CD4-positive, alpha-beta memory T cell (primary cell): ENCODE results near the gene SFTPB. TPM values are rescaled to one million over a fixed set of nuclear protein-coding genes. Genes with fewer than 3 reads are reported as not detected.
A peak's percentile ranks its signal among the peaks of the same experiment; 100 is the strongest.

ENCODE experiments used
- CTCF ChIA-PET: fragments of 350-600 bp; sonication (Branson Sonifier 250); formaldehyde crosslinking; loops from one replicate; lab custom pipeline; 2021; ENCODE audit warnings: inconsistent platforms; ENCODE audit not compliant: partially characterized antibody; lab: Charles Lee
- POLR2A ChIA-PET: fragments of 350-600 bp; sonication (Branson Sonifier 250); formaldehyde crosslinking; loops from one replicate; lab custom pipeline; 2021; ENCODE audit not compliant: partially characterized antibody; lab: Charles Lee
- DNase-seq, 5 donors: peaks; one replicate each; pipeline versions ENCODE4 v3.0.0 to v3.0.0-alpha.2; 2020 to 2022; ENCODE audit warnings: mixed read lengths in 1 of 5
- H3K27ac ChIP-seq: one replicate; pipeline ENCODE4 v1.7.0; 2013; ENCODE audit warnings: low read depth, low read length
- H3K27me3 ChIP-seq: 2 replicates; pipeline ENCODE4 v1.7.0; 2013; ENCODE audit warnings: mild to moderate bottlenecking, low read length, moderate library complexity; ENCODE audit not compliant: insufficient read depth
- H3K36me3 ChIP-seq: 2 replicates; pipeline ENCODE4 v1.7.0; 2013; ENCODE audit warnings: mild to moderate bottlenecking, low read length, moderate library complexity; ENCODE audit not compliant: insufficient read depth
- H3K4me1 ChIP-seq: 2 replicates; pipeline ENCODE4 v1.7.0; 2013; ENCODE audit warnings: mild to moderate bottlenecking, low read length, moderate library complexity; ENCODE audit not compliant: insufficient read depth
- H3K4me3 ChIP-seq, 2 donors: one replicate each; pipeline ENCODE4 v1.7.0; 2013; ENCODE audit warnings: low read length in 2 of 2, mild to moderate bottlenecking in 1 of 2
- H3K9me3 ChIP-seq, 2 donors: one replicate each; pipeline ENCODE4 v1.7.0; 2013; ENCODE audit warnings: low read length in 2 of 2, control low read depth in 1 of 2; ENCODE audit not compliant: control insufficient read depth in 1 of 2
- H3K27ac Mint-ChIP-seq, 7 donors: one replicate each; pipeline ENCODE4 v1.8.0; 2020 to 2021; ENCODE audit warnings: mixed read lengths in 7 of 7, mild to moderate bottlenecking in 6 of 7, inconsistent platforms in 3 of 7, moderate library complexity in 3 of 7
- H3K27me3 Mint-ChIP-seq, 2 donors: one replicate each; pipeline ENCODE4 v1.8.0; 2020 to 2021; ENCODE audit warnings: mixed read lengths in 2 of 2
- H3K36me3 Mint-ChIP-seq, 2 donors: one replicate each; pipeline ENCODE4 v1.8.0; 2020 to 2021; ENCODE audit warnings: mixed read lengths in 2 of 2, inconsistent platforms in 1 of 2, mild to moderate bottlenecking in 1 of 2
- H3K4me1 Mint-ChIP-seq, 4 donors: one replicate each; pipeline ENCODE4 v1.8.0; 2020 to 2021; ENCODE audit warnings: mixed read lengths in 4 of 4, mild to moderate bottlenecking in 1 of 4
- H3K4me3 Mint-ChIP-seq, 8 donors: one replicate each; pipeline ENCODE4 v1.8.0; 2020 to 2021; ENCODE audit warnings: mixed read lengths in 8 of 8, mild to moderate bottlenecking in 7 of 8, moderate library complexity in 6 of 8, inconsistent platforms in 3 of 8
- H3K9me3 Mint-ChIP-seq, 8 donors: one replicate each; pipeline ENCODE4 v1.8.0; 2020 to 2021; ENCODE audit warnings: mixed read lengths in 8 of 8, mild to moderate bottlenecking in 5 of 8, inconsistent platforms in 3 of 8, moderate library complexity in 1 of 8
- intact Hi-C: fragments of 100-400 bp; cut with micrococcal nuclease; formaldehyde crosslinking; loops from one replicate; pipeline ENCODE4 v1.15.1; 2023
- polyA plus RNA-seq, 2 donors: library from polyadenylated mRNA; unstranded; fragments of 300-500 nt; fragmentation: Illumina TruSeq; gene quantifications; one replicate each; pipeline ENCODE4 v1.2.3, GENCODE V29; 2021
- total RNA-seq, 2 experiments: library from RNA; stranded (reverse); gene quantifications; one replicate each; pipeline ENCODE4 v1.2.3, GENCODE V29; 2021

The SFTPB gene
- total and polyA plus RNA-seq, 4 experiments from 2014 or later, result not detected

- Mint-ChIP-seq H3K9me3 (peaks cover 0 to 2% (median 0%) of the 10 kb centered on the region in 8 donors), H3K4me1 (no peaks in the 10 kb centered on the region), H3K36me3 (peaks cover 0 to 1% of the 10 kb centered on the region in 2 donors), H3K27ac (no peak overlapping the region), H3K27me3 (no peaks in the 10 kb centered on the region), H3K4me3 (peak overlapping the region in 1 of 8 donors; percentile 36)
- CTCF ChIA-PET, result interaction anchor here (0.8 to 2.5 kb wide), 6 partner anchors 8 to 20 kb away, joined by 3 to 10 read pairs (median 4); no protein-coding TSS in a partner anchor
- intact Hi-C loops, result no loop called here
- Histone ChIP-seq H3K4me1 (no peaks in the 10 kb centered on the region), H3K36me3 (no peaks in the 10 kb centered on the region), H3K9me3 (no peaks in the 10 kb centered on the region), H3K27me3 (no peaks in the 10 kb centered on the region), H3K27ac (no peak overlapping the region), H3K4me3 (no peak overlapping the region)
- POLR2A ChIA-PET, result no interaction called here
- no peak for DNase-seq
These were observed 29.1 kb upstream of the SFTPB start for GRCh38 chr2:85697096-85697495.

- Mint-ChIP-seq H3K4me1 (no peaks in the 10 kb centered on the region), H3K4me3 (peak overlapping the region in 4 of 8 donors; percentile 8 to 55 (median 36)), H3K9me3 (peaks cover 0 to 2% (median 0%) of the 10 kb centered on the region in 8 donors), H3K27me3 (no peaks in the 10 kb centered on the region), H3K36me3 (peaks cover 0 to 1% of the 10 kb centered on the region in 2 donors), H3K27ac (peak overlapping the region in 2 of 7 donors; percentile 17 to 30)
- H3K27ac ChIP-seq, result no peak overlapping the region
- intact Hi-C loops, result no loop called here
- DNase-seq, result no peak
- no peak overlapping the region for H3K4me3 ChIP-seq
- no peaks in the 10 kb centered on the region for H3K4me1 ChIP-seq
- ChIA-PET CTCF (interaction anchor here (0.8 to 2.5 kb wide), 3 partner anchors 9 to 18 kb away, joined by 3 to 10 read pairs (median 4); no protein-coding TSS in a partner anchor), POLR2A (no interaction called here)
- H3K9me3 ChIP-seq, result no peaks in the 10 kb centered on the region
- no peaks in the 10 kb centered on the region for H3K27me3 ChIP-seq
- H3K36me3 ChIP-seq, result no peaks in the 10 kb centered on the region
These were observed 28.0 kb upstream of the SFTPB start for GRCh38 chr2:85695691-85696668.

- Mint-ChIP-seq H3K9me3 (peaks cover 0 to 2% (median 0%) of the 10 kb centered on the region in 8 donors), H3K4me3 (peak overlapping the region in 4 of 8 donors; percentile 35 to 64 (median 40)), H3K27me3 (no peaks in the 10 kb centered on the region), H3K4me1 (no peaks in the 10 kb centered on the region), H3K27ac (peak overlapping the region in 1 of 7 donors; percentile 75), H3K36me3 (peaks cover 0 to 1% of the 10 kb centered on the region in 2 donors)
- H3K27ac ChIP-seq, result peak overlapping the region; percentile 9
- no peak overlapping the region for H3K4me3 ChIP-seq
- intact Hi-C loops, result no loop called here
- no peaks in the 10 kb centered on the region for H3K4me1 ChIP-seq
- no peaks in the 10 kb centered on the region for H3K27me3 ChIP-seq
- ChIA-PET CTCF (no interaction called here), POLR2A (no interaction called here)
- DNase-seq, result no peak
- no peaks in the 10 kb centered on the region for H3K9me3 ChIP-seq
- no peaks in the 10 kb centered on the region for H3K36me3 ChIP-seq
These were observed 27.1 kb upstream of the SFTPB start for GRCh38 chr2:85695121-85695520.

GRCh38 chr2:85694052-85695025, 26.3 kb upstream of the SFTPB start, which contains the start of gene GNLY:
TSS of gene GNLY (plus strand) at chr2:85694358. CDS start at chr2:85694419, 61 bp downstream.
- Histone ChIP-seq H3K27me3 (no peaks in the 10 kb centered on the region), H3K27ac (peak within 1 kb of the TSS; percentile 20), H3K4me3 (no peak within 1 kb of the TSS), H3K4me1 (no peaks in the 10 kb centered on the region), H3K36me3 (no peaks in the 10 kb centered on the region), H3K9me3 (no peaks in the 10 kb centered on the region)
- peaks cover 0 to 2% (median 0%) of the 10 kb centered on the region in 8 donors for H3K9me3 Mint-ChIP-seq
- intact Hi-C loops, result no loop called here
- H3K4me1 Mint-ChIP-seq, result no peaks in the 10 kb centered on the region
- ChIA-PET POLR2A (interaction anchor here (1.2 kb wide), 1 partner anchor 15 kb away, joined by 5 read pairs; no protein-coding TSS in a partner anchor), CTCF (interaction anchor here (1.3 kb wide), 1 partner anchor 34 kb away, joined by 3 read pairs; no protein-coding TSS in a partner anchor)
- peak in 1 of 5 donors; percentile 21 for DNase-seq
- H3K4me3 Mint-ChIP-seq, result peak within 1 kb of the TSS in 3 of 8 donors; percentile 42 to 71 (median 64)
- H3K27me3 Mint-ChIP-seq, result no peaks in the 10 kb centered on the region
- H3K27ac Mint-ChIP-seq, result peak within 1 kb of the TSS in 4 of 7 donors; percentile 46 to 78 (median 62)
- peaks cover 0 to 1% of the 10 kb centered on the region in 2 donors for H3K36me3 Mint-ChIP-seq

GRCh38 chr2:85692039-85692645, 24.1 kb upstream of the SFTPB start:
- H3K9me3 ChIP-seq, result no peaks in the 10 kb centered on the region
- H3K4me3 ChIP-seq, result no peak overlapping the region
- H3K4me1 ChIP-seq, result no peaks in the 10 kb centered on the region
- H3K4me3 Mint-ChIP-seq, result no peak overlapping the region
- ChIA-PET POLR2A (no interaction called here), CTCF (no interaction called here)
- no peaks in the 10 kb centered on the region for H3K4me1 Mint-ChIP-seq
- intact Hi-C loops, result no loop called here
- H3K9me3 Mint-ChIP-seq, result peaks cover 0 to 2% (median 0%) of the 10 kb centered on the region in 8 donors
- no peak overlapping the region for H3K27ac ChIP-seq
- H3K27me3 ChIP-seq, result no peaks in the 10 kb centered on the region
- no peaks in the 10 kb centered on the region for H3K36me3 ChIP-seq
- no peaks in the 10 kb centered on the region for H3K27me3 Mint-ChIP-seq
- peak overlapping the region in 1 of 7 donors; percentile 42 for H3K27ac Mint-ChIP-seq
- no peak for DNase-seq
- H3K36me3 Mint-ChIP-seq, result peaks cover 0 to 1% of the 10 kb centered on the region in 2 donors

GRCh38 chr2:85690932-85691331, 22.9 kb upstream of the SFTPB start:
- POLR2A ChIA-PET, result no interaction called here

More at GRCh38 chr2:85690932-85691331, 22.9 kb upstream of the SFTPB start:
- H3K27me3 ChIP-seq, result no peaks in the 10 kb centered on the region
- no peak overlapping the region for H3K4me3 Mint-ChIP-seq
- H3K4me1 Mint-ChIP-seq, result no peaks in the 10 kb centered on the region
- peaks cover 0 to 1% of the 10 kb centered on the region in 2 donors for H3K36me3 Mint-ChIP-seq
- no peak overlapping the region for H3K27ac ChIP-seq
- no peak overlapping the region for H3K27ac Mint-ChIP-seq
- no peaks in the 10 kb centered on the region for H3K36me3 ChIP-seq
- H3K9me3 Mint-ChIP-seq, result peaks cover 0 to 2% (median 0%) of the 10 kb centered on the region in 8 donors
- H3K27me3 Mint-ChIP-seq, result peaks cover 0 to 2% of the 10 kb centered on the region in 2 donors
- H3K4me3 ChIP-seq, result no peak overlapping the region
- H3K9me3 ChIP-seq, result no peaks in the 10 kb centered on the region
- CTCF ChIA-PET, result no interaction called here
- intact Hi-C loops, result no loop called here
- no peaks in the 10 kb centered on the region for H3K4me1 ChIP-seq
- no peak for DNase-seq
